ENCODE data around the gene SEC11C. TPM values are rescaled to one million over a fixed set of nuclear protein-coding genes. Genes with fewer than 3 reads are reported as not detected.

Gene SEC11C
- total and polyA plus RNA-seq, 8 donors = 64.4 to 104 (median 94.0) TPM

- intact Hi-C loops (cut with DNase I) = no loop called here
- Histone ChIP-seq H3K4me3 (no peak overlapping the region), H3K27me3 (no peaks in the 10 kb centered on the region), H3K9me3 (no peaks in the 10 kb centered on the region), H3K4me1 (no peaks in the 10 kb centered on the region), H3K36me3 (no peaks in the 10 kb centered on the region), H3K27ac (no peak overlapping the region)
- ATAC-seq = peak; percentile 60
- no peak for TF ChIP-seq CTCF (IDR thresholded peaks at IDR 0.05)
- no peak for DNase-seq
Observed at GRCh38 chr18:59124370-59124704, 15.3 kb upstream of the SEC11C start.

GRCh38 chr18:59127047-59127446 is 12.6 kb upstream of the SEC11C start:
- Histone ChIP-seq H3K27me3 (peaks cover 0 to 6% of the 10 kb centered on the region in 2 donors), H3K4me3 (no peak overlapping the region), H3K27ac (no peak overlapping the region), H3K36me3 (no peaks in the 10 kb centered on the region), H3K4me1 (no peaks in the 10 kb centered on the region), H3K9me3 (no peaks in the 10 kb centered on the region)
- no peak for ATAC-seq
- no peak for TF ChIP-seq CTCF (IDR thresholded peaks at IDR 0.05)
- no peak for DNase-seq
- intact Hi-C loops (cut with DNase I) = no loop called here

- Histone ChIP-seq H3K27me3 (peaks cover 0 to 30% of the 10 kb centered on the region in 2 donors), H3K27ac (no peak overlapping the region), H3K9me3 (no peaks in the 10 kb centered on the region), H3K36me3 (no peaks in the 10 kb centered on the region), H3K4me3 (no peak overlapping the region), H3K4me1 (no peaks in the 10 kb centered on the region)
- no peak for TF ChIP-seq CTCF (IDR thresholded peaks at IDR 0.05)
- DNase-seq = no peak
- intact Hi-C loops (cut with DNase I) = no loop called here
- no peak for ATAC-seq
Observed at GRCh38 chr18:59129951-59130703, 9.6 kb upstream of the SEC11C start.

- Histone ChIP-seq H3K36me3 (no peaks in the 10 kb centered on the region), H3K27me3 (peaks cover 0 to 44% of the 10 kb centered on the region in 2 donors), H3K4me3 (no peak overlapping the region), H3K27ac (no peak overlapping the region), H3K4me1 (no peaks in the 10 kb centered on the region), H3K9me3 (no peaks in the 10 kb centered on the region)
- intact Hi-C loops (cut with DNase I) = no loop called here
- no peak for DNase-seq
- no peak for ATAC-seq
- TF ChIP-seq CTCF (IDR thresholded peaks at IDR 0.05) = no peak
Observed at GRCh38 chr18:59132810-59133465, 6.7 kb upstream of the SEC11C start.

GRCh38 chr18:59139291-59139614 is 431 bp upstream of the SEC11C start:
- peaks cover 14 to 16% of the 10 kb centered on the region in 2 donors for H3K4me1 ChIP-seq
- intact Hi-C loops (cut with DNase I) = no loop called here
- no peaks in the 10 kb centered on the region for H3K36me3 ChIP-seq
- DNase-seq (peak in 3 of 4 donors; percentile 76 to 93 (median 88)), ATAC-seq (peak; percentile 91)
- peaks cover 0 to 22% of the 10 kb centered on the region in 2 donors for H3K27me3 ChIP-seq
- H3K9me3 ChIP-seq = no peaks in the 10 kb centered on the region
- TF ChIP-seq CTCF (IDR thresholded peaks at IDR 0.05) = no peak
- peak overlapping the region; percentile 75 to 85 for H3K27ac ChIP-seq
- H3K4me3 ChIP-seq = peak overlapping the region; percentile 84 to 96
